GM21390 (cell line): ENCODE results near the gene GPR142.
"Not testable (repeated sequence)": the region's sequence is repeated elsewhere in the genome, so short reads cannot be mapped to it uniquely, and the experiment has no call there.

Experiments
- ATAC-seq: cut with Tn5 transposase; IDR thresholded peaks from one replicate; pipeline ENCODE4 v1.9.1; 2021; ENCODE audit not compliant: unreplicated experiment

The GPR142 gene

GRCh38 chr17:74392848-74393247 lies 25.5 kb downstream of the GPR142 start:
- ATAC-seq, result no peak

DNA sequence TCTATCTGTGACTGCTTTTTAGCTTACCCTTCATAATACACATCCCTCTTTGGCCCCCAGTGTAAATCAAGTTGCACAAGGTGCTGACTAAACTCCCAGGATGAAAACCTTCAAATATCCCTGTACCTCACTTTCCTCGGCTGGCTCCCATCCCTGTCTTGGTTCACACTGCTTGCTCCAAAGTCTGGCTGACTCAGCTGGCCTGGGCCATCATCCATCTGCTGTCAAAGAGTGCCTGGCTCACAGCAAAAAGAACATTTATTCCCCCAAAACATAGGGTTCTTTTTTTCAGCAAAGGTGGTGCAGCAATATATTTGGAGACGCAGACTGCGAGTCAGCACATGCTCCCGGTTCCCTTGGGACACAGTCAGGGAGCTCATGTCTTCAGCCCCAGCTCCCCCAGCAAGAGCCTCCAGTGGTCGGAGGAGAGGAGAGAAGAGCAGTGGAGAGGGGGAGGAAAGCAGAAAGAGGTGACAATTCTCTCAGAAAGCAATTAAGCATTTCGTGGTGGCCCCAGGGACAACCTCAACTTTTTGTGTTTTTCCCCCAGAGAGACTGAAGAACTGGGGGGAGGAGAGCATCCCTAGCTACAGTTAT lies 26.1 kb downstream of the GPR142 start:
- no peak for ATAC-seq

DNA sequence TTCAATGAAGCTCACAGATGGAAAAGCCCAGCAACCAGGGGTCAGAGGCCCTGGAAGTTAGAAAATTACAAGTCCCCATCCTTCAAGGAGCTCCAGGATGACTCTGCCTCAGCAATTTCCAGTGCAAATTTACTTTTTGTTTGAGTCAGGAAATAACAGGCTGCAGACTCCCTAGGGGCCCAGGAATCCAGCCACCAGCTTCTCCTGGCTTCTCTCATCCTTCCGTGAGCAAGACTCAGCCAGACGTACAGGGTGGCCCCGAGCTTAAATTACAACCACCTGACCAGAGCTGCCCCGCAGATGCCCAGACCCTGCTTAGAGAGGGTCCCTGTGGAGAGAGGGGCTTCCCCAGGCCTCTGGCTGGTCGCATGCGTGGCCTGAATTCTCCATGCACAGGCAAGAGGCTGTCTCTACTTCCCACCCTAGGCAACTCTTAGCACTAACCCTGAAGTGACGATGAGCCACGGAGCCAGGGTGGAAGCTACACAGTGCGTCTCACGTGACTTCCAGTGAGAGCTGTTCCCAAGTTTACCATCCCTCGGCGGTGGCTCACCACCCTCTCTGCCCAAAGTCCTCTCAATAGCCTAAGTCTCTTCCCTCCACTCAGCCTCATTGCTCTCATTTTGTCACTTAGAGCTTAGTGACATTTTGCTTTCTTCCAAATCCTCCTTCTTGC lies 27.1 kb downstream of the GPR142 start:
- no peak for ATAC-seq

- ATAC-seq, result no peak
Observed at GRCh38 chr17:74394977-74395376, 27.7 kb downstream of the GPR142 start.

- no peak for ATAC-seq
Observed at GRCh38 chr17:74396567-74396966, 29.3 kb downstream of the GPR142 start.

DNA sequence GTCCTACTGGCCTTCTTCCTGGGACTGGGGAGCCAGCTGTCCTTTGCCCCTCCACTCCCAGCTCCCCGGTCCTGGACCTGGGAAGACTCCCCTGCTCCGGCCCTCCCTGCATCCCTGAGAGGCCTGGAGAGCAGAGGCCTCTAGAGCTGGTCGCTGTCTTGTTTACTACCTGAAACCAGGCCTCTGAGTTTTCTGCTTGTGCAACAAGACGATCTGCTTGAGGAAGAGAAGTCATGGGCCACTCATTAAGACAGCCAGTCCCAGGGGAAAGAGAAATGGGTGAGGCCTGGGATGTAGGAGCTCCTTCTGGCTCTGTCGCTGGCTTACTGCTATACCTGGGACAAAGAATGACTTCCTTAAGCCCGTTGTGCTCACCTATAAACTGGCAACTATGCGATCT lies 34.7 kb downstream of the GPR142 start:
- no peak for ATAC-seq

- no peak for ATAC-seq
Observed at GRCh38 chr17:74403512-74404137, 36.3 kb downstream of the GPR142 start.

- no peak for ATAC-seq
Observed at GRCh38 chr17:74404218-74404617, 36.9 kb downstream of the GPR142 start.

DNA sequence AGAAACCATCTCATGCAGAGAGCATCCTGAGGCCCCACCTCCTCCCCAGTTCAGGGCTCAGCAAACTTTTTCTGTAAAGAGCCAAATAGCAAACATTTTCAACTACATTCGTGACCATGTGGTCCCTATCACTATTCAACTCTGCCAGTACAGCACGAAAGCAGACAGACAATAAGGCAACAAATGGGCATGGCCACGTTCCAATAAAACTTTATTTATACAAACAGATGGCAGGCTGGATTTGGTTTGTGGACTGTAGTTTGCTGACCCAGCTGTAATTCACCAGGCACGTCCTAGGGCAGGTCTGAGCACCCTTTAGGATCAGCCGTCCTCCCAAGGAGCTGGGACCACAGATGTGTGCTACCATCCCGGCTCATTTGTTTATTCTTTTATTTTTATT lies 37.5 kb downstream of the GPR142 start:
- no peak for ATAC-seq

DNA sequence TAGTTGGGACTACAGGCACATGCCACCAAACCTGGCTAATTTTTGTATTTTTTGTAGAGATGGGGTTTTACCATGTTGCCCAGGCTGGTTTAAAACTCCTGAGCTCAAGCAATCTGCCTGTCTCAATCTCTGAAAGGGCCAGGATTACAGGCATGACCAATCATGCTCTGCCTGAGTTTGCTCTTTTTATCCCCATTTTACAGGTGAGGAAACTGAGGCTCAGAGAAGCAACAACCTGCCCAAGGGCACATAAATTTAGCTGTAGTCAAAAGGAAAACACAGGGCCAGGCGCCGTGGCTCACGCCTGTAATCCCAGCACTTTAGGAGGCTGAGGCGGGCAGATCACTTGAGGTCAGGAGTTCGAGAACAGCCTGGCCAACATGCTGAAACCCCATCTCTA lies 38.0 kb downstream of the GPR142 start:
- ATAC-seq, result not testable (repeated sequence)

DNA sequence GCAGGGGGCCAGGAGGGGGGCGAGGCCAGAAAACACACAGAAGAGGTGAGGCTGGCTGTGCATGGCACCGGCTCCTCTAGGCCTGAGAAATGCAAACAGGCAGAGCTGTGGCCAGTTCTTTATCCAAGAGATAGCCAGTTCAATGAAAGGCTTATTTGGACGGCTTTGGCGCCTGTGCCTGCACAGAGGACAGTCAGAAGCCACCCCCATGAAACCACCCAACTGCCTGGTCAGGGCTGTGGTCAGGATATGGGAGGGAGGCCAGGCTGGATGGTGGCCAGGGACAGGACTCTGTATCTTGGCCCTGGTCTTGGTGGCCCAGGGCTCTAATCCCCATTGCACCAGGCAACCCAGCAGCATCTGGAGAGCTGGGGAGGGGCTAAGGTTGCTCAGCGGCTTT lies 40.1 kb downstream of the GPR142 start:
- ATAC-seq, result no peak

DNA sequence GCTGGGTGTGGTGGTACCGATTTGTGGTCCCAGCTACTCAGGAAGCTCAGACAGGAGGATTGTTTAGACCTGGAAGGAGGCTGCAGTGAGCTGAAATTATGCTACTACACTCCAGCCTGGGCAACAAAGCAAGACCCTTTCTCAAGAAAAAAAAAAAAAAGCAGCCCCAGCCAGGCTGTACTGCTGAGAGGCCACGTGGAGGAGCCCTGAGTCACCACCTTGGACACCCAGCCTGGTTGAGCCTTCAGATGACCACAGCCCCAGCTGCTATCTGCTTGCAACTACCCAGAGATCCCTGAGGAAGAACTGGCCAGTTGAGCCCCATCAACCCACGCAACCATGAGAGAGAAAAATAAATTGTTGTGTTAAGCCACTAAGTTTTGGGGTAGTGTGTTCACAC lies 41.0 kb downstream of the GPR142 start:
- ATAC-seq, result no peak

- ATAC-seq, result no peak
Observed at GRCh38 chr17:74408815-74409214, 41.5 kb downstream of the GPR142 start.

- no peak for ATAC-seq
Observed at GRCh38 chr17:74410001-74410443, 42.7 kb downstream of the GPR142 start.

DNA sequence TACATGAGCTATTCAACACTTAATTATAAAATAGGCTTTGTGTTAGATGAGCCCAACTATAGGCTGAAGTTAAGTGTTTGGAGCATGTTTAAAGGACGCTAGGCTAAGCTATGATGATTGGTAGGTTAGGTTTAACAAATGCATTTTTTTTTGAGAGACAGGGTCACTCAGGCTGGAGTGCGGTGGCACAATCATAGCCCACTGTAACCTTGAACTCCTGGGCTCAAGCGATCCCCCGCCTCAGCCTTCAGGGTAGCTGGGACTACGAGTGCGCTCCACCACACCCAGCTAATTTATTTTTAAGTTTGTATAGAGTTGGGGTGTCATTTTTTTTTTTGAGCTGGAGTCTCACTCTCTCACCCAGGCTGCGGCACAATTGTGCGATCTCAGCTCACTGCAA lies 45.3 kb downstream of the GPR142 start:
- ATAC-seq, result no peak

GRCh38 chr17:74413491-74413890 lies 46.2 kb downstream of the GPR142 start:
- ATAC-seq, result no peak

DNA sequence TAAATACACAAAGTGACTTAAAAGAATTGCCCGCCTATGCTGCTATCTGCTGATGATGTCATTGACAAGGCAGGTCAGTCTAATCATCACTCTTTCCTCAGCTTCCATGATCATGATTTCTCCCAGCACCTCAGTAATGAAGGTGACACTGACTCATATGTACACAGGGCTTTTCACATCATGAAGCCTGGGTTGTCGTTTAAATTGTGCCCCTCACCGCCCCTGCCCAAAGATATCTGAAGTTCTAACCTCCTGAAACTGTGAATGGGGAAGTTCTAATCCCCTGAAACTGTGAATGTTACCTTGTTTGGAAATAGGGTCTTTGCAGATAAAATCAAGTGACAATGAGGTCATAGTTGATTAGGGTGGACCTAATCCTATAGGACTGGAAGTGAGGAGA lies 47.2 kb downstream of the GPR142 start:
- ATAC-seq, result no peak

DNA sequence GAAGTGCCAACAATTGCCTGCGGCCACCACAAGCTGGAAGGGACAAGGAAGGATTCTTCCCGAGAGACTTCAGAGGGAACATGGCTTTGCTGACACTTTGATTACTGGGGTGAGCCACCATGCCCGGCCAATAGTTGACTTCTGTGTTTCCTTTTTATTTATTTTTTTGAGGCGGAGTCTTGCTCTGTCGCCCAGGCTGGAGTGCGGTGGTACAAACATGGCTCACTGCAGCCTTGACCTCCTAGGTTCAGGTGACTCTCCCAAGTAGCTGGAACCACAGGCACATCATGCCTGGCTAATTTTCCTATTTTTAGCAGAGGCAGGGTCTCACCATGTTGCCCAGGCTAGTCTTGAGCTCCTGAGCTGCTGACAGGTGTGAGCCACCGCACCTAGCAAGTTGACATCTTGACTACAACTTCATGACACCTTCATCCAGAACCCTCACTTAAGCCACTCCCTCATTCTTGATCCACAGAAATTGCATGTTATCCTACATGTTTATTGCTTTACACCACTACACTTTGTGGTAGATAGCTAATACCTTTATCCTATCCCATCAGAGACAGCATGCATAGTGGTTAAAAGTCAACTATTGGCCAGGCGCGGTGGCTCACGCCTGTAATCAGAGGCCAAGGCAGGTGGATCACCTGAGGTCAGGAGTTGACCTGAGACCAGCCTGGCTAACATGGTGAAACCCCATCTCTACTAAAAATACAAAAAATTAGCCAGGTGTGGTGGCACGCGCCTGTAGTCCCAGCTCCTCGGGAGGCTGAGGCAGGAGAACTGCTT lies 48.5 kb downstream of the GPR142 start:
- no peak for ATAC-seq

DNA sequence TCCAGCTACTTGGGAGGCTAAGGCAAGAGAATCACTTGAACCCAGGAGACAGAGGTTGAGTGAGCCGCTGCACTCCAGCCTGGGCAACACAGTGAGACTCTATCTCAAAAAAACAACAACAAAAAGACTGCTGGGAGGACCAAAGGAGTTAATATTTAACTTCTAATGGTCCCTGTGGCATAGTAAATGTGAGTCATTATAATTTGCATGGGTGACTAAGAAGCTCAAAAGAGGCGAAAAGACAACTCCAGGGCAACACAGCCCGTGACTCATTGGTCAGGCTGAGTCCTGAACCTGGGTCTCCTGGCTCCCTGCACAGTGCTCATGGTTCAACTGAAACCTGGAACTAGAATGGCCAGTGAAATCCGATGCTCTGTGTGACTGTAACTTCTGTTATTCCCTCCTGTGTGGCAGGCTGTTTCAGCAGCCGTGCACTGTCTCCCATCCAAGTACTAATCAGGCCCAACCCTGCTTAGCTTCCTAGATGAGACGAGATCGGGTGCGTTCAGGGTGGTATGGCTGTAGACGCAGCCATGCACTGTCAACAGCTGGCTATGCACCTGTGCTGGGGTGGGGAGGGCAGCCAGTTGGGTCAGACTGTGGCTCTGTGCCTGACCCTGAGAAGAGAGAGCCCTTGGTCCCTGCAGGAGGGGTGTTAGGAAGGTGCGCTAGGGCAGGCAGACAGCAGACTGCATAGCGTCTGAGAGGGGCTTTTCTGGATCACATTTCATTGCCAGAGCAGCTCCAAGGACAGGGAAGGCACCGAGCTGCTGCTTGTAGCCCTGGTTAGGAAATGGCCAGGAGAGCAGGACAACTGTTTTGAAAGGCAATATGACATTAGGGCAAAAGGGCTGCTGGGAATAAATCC lies 50.1 kb downstream of the GPR142 start:
- no peak for ATAC-seq

- ATAC-seq, result no peak
Observed at GRCh38 chr17:74419928-74420411, 52.7 kb downstream of the GPR142 start.
